GM23338 (cell line): Measurements from ENCODE around the gene TMEM132D.

ENCODE experiments used
- CREB1 ChIP-seq: fragments of 250-450 bp; sonication (Bioruptor Pico); IDR thresholded peaks from 2 replicates; pipeline ENCODE4 v1.5.0; 2020; ENCODE audit warnings: low read depth, mild to moderate bottlenecking, moderate library complexity
- EZH2 ChIP-seq: fragments of 200-600 bp; sonication (generic); IDR thresholded peaks from one replicate; pipeline ENCODE4 v1.8.0; 2017; ENCODE audit warnings: antibody characterized with exemption, mild to moderate bottlenecking, low read depth; ENCODE audit not compliant: unreplicated experiment
- EZH2phosphoT487 ChIP-seq: fragments of 200-600 bp; sonication (generic); IDR thresholded peaks from one replicate; pipeline ENCODE4 v1.8.1; 2018; ENCODE audit warnings: antibody characterized with exemption; ENCODE audit not compliant: unreplicated experiment
- JUNB ChIP-seq: IDR thresholded peaks from one replicate; pipeline ENCODE4 v1.6.1; 2016; ENCODE audit warnings: antibody characterized with exemption; ENCODE audit not compliant: unreplicated experiment
- NANOG ChIP-seq: IDR thresholded peaks from 2 replicates; pipeline ENCODE4 v1.6.1; 2016; ENCODE audit warnings: antibody characterized with exemption, borderline replicate concordance
- POLR2AphosphoS5 ChIP-seq: IDR thresholded peaks from 2 replicates; pipeline ENCODE4 v1.6.1; 2016; ENCODE audit warnings: antibody characterized with exemption, low read depth
- TF ChIP-seq, protein P1 (sequence below): IDR thresholded peaks from one replicate; pipeline ENCODE4 v1.6.1; 2018; ENCODE audit warnings: antibody characterized with exemption; ENCODE audit not compliant: unreplicated experiment
- TF ChIP-seq, protein P2 (sequence below), 2 experiments: fragments of 200-600 bp in 1 of 2; sonication (generic) in 1 of 2; conservative IDR thresholded peaks; 2 replicates each; pipeline versions ENCODE4 v1.5.1 to v1.6.1; 2016 to 2017; ENCODE audit warnings: antibody characterized with exemption in 2 of 2, low read depth in 2 of 2, mild to moderate bottlenecking in 2 of 2, moderate library complexity in 1 of 2

DNA sequence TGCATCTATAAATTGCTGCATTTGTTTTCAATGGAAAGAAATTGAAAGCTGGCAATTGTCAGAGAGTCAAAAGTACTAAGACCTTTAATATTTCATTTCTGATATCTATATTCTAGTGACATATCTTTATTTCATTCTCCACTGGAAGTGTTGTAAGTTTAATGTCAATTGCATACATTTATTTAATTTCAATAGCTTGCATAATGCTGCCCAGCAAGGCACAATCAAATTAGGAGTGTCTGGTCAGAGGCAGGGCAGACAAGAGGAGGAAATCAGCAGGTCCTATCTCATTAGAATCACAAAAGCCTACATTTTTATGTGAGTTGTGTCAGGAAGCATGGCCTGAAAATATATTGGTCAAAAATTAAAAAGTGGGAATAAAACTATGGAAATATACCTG, 112.9 kb downstream of the TMEM132D start:
- TF ChIP-seq, protein P1, sequence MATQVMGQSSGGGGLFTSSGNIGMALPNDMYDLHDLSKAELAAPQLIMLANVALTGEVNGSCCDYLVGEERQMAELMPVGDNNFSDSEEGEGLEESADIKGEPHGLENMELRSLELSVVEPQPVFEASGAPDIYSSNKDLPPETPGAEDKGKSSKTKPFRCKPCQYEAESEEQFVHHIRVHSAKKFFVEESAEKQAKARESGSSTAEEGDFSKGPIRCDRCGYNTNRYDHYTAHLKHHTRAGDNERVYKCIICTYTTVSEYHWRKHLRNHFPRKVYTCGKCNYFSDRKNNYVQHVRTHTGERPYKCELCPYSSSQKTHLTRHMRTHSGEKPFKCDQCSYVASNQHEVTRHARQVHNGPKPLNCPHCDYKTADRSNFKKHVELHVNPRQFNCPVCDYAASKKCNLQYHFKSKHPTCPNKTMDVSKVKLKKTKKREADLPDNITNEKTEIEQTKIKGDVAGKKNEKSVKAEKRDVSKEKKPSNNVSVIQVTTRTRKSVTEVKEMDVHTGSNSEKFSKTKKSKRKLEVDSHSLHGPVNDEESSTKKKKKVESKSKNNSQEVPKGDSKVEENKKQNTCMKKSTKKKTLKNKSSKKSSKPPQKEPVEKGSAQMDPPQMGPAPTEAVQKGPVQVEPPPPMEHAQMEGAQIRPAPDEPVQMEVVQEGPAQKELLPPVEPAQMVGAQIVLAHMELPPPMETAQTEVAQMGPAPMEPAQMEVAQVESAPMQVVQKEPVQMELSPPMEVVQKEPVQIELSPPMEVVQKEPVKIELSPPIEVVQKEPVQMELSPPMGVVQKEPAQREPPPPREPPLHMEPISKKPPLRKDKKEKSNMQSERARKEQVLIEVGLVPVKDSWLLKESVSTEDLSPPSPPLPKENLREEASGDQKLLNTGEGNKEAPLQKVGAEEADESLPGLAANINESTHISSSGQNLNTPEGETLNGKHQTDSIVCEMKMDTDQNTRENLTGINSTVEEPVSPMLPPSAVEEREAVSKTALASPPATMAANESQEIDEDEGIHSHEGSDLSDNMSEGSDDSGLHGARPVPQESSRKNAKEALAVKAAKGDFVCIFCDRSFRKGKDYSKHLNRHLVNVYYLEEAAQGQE, result no peak
- TF ChIP-seq, protein P2, sequence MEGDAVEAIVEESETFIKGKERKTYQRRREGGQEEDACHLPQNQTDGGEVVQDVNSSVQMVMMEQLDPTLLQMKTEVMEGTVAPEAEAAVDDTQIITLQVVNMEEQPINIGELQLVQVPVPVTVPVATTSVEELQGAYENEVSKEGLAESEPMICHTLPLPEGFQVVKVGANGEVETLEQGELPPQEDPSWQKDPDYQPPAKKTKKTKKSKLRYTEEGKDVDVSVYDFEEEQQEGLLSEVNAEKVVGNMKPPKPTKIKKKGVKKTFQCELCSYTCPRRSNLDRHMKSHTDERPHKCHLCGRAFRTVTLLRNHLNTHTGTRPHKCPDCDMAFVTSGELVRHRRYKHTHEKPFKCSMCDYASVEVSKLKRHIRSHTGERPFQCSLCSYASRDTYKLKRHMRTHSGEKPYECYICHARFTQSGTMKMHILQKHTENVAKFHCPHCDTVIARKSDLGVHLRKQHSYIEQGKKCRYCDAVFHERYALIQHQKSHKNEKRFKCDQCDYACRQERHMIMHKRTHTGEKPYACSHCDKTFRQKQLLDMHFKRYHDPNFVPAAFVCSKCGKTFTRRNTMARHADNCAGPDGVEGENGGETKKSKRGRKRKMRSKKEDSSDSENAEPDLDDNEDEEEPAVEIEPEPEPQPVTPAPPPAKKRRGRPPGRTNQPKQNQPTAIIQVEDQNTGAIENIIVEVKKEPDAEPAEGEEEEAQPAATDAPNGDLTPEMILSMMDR (conservative IDR thresholded peaks at IDR 0.05; ENCODE audit: low read depth in 2 of 2), result no peak
- no peak for TF ChIP-seq EZH2
- no peak for TF ChIP-seq EZH2phosphoT487
- no peak for TF ChIP-seq POLR2AphosphoS5
- TF ChIP-seq CREB1 (CRISPR knock-in tag), result no peak
- no peak for TF ChIP-seq NANOG
- no peak for TF ChIP-seq JUNB
